ENCODE measurements around the gene VPS26C. TPM values are rescaled to one million over a fixed set of nuclear protein-coding genes. Genes with fewer than 3 reads are reported as not detected.

VPS26C gene
- total and polyA plus RNA-seq, 9 of the 15 experiments (the other 6 are each of a cell fraction or from before 2014, with no cell fraction given): 32.8 to 48.7 (median 42.1) TPM

DNA sequence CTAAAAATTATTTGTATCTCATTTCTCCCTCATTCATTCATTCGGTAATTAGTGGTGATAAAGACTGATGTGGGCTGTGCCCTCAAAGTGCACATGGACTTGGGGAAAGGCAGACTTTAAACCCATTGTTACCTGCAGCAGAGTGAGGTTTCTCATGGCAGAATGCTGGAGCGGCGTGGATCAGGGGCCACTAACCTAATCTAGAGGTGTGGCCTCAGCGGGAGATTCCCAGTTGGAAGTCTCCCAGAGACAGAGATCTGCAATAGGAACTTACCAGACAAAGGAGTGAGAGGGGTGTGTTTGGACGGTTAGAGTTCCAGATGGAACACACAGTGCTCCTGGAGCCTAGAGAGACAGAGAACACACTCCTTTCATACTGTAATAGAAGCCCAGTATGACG, 73.5 kb downstream of the VPS26C start:
- H3K4me2 ChIP-seq (ENCODE audit: insufficient read depth, low read length): no peak overlapping the region
- intact Hi-C loops (cut with micrococcal nuclease): no loop called here
- peaks cover 85% of the 10 kb centered on the region for H3K36me3 ChIP-seq (ENCODE audit: control insufficient read depth, insufficient read depth, low read length)
- DNase-seq (ENCODE audit: extremely low read depth in 1 of 4, low spot score in 3 of 4) (no peak), FAIRE-seq (no peak), ATAC-seq (no peak)
- CTCF ChIA-PET (ENCODE audit: low intra/inter-chr PET ratio): no interaction called here
- POLR2A ChIA-PET: no interaction called here
- in situ Hi-C loops (cut with MboI): no loop called here
- TF ChIP-seq NFATC3 (IDR thresholded peaks at IDR 0.05) (no peak), ZNF518B (CRISPR knock-in tag; IDR thresholded peaks at IDR 0.05) (no peak), IRF2 (CRISPR knock-in tag; IDR thresholded peaks at IDR 0.05) (no peak)
- no peaks in the 10 kb centered on the region for H3K9me1 ChIP-seq (ENCODE audit: control insufficient read depth, insufficient read depth, low read length)
- H2AFZ ChIP-seq (ENCODE audit: low read depth, low read length): no peak overlapping the region
- 92% methylated on average over 6 of the region's 6 CpGs for WGBS (ENCODE audit: insufficient coverage, low coverage, missing lambda C conversion rate)
- H3K9me3 ChIP-seq (replicated peaks; ENCODE audit: control insufficient read depth, insufficient read depth, low read depth, low read length): no peaks in the 10 kb centered on the region
- H3K27ac ChIP-seq (ENCODE audit: extremely low read depth, low read depth, low read length): no peak overlapping the region
- H3K4me1 ChIP-seq (replicated peaks in 1 of 2; ENCODE audit: control insufficient read depth in 2 of 2, insufficient read depth in 2 of 2, low read length in 2 of 2): peaks cover 0 to 2% of the 10 kb centered on the region in 2 experiments; a peak in 1 of 5 replicates
- no peaks in the 10 kb centered on the region for H3K27me3 ChIP-seq (ENCODE audit: control insufficient read depth in 2 of 2, insufficient read depth in 2 of 2, low read length in 2 of 2)
- BruUV-seq (replicated peaks): no TSS peak
- no peak overlapping the region for H3K9ac ChIP-seq (ENCODE audit: insufficient read depth in 1 of 2, low read depth in 2 of 2, low read length in 2 of 2)
- no peaks in the 10 kb centered on the region for H3K79me2 ChIP-seq (ENCODE audit: control insufficient read depth, insufficient read depth, low read length)
- H3K4me3 ChIP-seq: no peak overlapping the region
- no peaks in the 10 kb centered on the region for H4K20me1 ChIP-seq (replicated peaks; ENCODE audit: control insufficient read depth, insufficient read depth, low read length)

All from K562 (cell line).